HTR-8/SVneo (cell line): ENCODE data around the gene PTPRH.
"Not testable (repeated sequence)": the region's sequence is repeated elsewhere in the genome, so short reads cannot be mapped to it uniquely, and the experiment has no call there.

Experiments
- DNase-seq: peaks from one replicate; pipeline ENCODE4 v3.0.0; 2011; ENCODE audit warnings: low spot score, mixed read lengths; ENCODE audit not compliant: insufficient read length
- FAIRE-seq: peaks from 2 replicates; lab custom pipeline; 2011; peaks lifted over from hg19 to GRCh38; lab: Jason Lieb, UNC

PTPRH gene

DNA sequence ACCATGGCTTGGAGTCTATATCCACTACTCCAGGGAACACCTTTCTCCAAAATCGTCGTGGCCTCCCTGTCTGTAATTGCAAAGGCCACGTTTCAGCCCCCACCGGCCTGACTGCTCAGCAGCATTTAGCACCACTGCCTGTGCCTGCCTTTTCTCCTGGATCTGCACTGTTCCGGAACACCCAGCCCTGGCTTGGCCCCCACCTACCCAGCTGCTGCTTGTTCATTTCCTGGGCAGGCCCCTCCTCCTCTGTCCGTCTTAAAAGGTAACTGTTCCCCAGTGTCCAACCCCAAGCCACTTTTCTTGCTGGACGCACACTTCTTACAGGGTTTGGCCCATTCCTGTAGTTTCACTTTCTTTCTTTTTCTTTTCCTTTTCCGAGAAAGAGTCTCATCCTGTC, 20.7 kb downstream of the PTPRH start:
- no peak for DNase-seq
- FAIRE-seq, result no peak

DNA sequence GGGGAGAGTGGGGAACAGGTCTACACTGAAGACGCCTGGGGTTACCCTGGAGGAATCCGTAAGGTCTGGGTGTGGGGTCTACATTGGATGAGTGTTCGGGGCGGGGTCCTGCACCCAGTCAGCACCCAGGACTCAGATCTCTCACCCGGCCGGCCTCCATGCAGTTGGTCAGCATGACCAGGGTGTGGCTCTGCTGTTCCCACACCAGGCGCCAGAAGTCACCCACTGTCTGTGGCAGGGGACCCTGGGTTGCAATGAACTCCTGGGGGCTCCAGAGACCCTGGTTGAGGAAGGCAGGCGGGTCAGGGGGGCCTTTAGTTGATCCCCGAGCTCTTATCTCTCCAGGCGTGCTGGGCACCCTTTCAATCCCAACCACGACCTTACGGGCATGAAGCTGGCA, 23.2 kb downstream of the PTPRH start:
- DNase-seq (no peak), FAIRE-seq (no peak)

DNA sequence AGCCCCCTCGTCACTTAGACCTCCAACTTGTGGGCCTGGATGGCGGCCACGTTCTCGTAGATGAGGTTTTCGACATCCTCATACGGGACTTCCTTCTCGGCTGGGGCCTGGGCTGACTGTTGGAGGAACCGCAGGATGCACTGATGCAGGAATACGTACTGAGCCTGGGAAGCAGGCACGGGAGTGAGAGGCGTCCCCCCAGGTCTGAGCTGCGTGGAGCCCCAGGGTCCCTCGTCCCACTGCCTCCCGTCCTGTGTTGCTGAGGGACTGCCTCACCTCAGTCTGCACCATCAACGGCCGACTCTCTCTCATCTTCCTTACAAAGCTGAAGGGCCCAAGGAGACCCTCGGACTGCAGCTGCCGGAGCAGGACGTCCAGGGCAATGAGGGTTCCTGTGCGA, 27.6 kb downstream of the PTPRH start:
- DNase-seq (no peak), FAIRE-seq (no peak)

DNA sequence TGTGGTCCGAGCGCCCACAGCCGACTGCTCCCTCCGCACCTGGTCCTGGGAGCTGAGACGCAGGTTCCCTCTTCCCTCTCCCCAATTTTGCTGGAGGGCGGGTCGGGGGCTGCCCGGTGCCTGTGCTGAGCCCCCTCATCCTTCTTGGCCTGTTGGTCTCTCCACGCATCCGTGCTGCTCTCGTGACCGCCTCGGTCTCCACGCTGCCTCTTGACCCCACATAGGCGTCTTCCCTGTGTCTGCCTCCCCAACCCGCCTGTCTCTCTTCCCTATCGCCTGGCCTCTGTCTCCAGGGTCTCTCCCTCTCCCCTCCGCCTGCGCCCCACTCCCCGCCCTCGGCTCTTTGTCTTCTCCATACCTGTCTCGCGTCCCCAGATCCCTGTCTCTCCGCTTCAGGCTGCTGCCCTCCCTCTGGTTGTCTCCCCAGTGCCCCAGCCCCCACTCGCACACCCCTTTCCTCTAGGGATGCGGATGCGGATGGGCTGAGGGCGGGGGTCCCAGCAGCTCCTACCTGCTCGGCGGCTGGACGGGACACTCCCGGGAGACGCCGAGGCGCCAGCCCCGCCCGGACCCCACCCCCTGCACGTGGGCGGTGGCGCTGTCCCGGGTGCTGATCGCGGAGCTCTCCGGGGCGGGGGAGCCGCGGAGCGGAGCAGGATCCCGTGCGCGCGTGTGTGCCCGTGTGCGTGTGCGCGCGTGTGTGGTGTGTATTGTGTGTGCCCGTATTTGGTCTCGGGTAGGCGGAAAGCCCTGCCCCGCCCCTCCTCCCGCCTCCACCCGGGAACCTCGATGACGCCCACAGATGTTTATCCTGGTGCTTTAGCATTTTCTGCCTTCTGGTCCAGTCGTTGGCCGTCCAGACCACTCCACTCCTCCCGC, 29.5 kb downstream of the PTPRH start, which contains the start of gene SYT5:
Gene SYT5, minus strand, starts transcription at position 684 of the 879 bp plus-strand sequence. CDS start 1,248 bp downstream, outside the sequence.
- FAIRE-seq (peak; percentile 46), DNase-seq (no peak)

DNA sequence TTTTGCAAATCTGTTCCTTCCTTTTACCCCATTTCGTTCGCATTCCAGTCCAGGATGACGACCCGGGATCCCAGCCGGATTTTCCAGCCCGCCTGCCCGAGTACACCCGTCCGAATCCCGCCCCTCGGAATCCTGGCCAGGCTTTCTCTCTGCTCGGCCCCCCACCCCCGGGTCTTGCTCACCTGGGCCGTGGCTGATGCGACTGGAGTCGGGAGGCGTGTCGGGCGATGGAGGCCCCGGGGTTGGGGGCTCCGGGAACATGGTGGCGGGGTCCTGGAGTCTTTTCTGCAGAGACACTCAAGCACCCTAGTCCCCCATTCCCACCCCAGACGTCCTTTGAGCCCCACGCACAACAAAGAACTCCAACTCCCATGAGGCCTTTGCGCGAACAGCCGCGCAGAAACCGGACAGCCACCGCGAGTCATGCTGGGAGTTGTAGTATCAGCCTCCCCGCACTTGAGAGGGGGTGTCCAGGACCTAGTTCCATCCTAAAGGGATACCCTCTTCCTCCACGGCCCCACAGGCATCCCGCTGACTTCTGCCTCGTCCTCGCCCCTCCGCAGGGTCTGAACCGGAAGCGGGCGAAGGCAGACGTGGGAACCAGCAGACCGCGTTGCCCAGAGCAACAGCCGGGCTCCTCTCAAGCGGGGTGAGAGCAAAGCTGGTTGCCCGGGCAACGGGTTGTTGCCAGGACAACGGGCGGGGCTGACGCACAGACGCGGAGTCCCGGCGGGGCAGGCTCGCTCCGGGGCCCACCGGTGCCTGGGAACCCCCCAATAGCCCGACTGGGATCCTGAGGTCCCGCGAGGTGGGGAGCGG, 30.3 kb downstream of the PTPRH start:
- no peak for DNase-seq
- FAIRE-seq, result peak; percentile 51

DNA sequence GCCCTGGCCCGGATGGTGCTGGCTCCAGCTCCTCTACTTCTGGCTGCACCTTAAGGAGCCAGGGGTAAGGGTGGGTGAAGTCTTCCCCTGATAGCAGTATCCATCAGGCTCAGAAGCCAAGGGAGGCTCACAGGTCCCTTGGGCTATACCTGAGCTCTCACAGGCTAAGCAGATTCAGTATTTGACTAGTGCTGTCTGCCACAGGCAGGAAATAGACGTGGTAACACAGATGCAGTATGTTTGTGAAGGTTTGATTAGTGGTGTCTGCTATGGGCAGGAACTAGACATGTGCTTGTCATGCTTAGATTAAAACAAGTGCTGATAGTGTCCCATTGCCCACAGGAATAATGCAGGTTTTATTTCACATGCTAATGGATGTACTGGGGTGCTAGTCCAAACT, 33.2 kb downstream of the PTPRH start:
- FAIRE-seq (no peak), DNase-seq (no peak)

DNA sequence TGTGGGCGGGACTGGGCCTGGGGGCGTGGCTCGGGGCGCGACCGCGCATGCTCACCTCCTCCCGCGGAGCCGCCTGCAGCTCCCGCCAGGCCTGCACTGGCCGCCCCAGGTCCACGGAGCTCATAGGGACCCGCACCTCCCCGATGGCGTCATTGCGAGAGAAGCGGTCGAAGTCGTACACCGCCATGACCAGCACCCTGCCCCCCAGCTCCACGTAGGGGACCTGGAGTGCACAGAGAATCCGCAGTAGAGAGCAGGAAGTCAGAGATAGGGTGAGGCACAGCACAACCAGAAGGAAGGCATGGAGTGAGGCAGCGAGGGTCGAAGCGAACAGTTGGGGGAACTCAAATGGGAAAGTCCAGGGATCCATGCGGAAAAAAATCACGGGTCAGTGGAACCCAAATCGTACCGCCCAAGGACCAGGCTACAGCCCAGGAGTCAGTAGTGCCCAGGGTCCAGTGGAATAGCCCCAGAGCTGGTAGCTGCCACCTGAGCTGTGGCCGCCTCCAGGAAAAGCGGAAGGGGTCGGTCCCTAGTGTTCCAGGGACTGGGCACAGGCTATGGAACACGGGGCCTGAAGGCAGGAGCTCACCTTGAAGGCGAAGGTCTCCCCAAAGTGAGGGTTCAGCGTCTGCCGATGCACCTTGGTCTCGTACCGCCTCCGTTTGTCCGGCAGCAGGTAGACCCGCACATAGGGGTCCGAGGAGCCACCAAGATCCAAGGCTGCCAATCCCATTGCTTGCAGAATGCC, 34.0 kb downstream of the PTPRH start:
- FAIRE-seq (no peak), DNase-seq (no peak)

DNA sequence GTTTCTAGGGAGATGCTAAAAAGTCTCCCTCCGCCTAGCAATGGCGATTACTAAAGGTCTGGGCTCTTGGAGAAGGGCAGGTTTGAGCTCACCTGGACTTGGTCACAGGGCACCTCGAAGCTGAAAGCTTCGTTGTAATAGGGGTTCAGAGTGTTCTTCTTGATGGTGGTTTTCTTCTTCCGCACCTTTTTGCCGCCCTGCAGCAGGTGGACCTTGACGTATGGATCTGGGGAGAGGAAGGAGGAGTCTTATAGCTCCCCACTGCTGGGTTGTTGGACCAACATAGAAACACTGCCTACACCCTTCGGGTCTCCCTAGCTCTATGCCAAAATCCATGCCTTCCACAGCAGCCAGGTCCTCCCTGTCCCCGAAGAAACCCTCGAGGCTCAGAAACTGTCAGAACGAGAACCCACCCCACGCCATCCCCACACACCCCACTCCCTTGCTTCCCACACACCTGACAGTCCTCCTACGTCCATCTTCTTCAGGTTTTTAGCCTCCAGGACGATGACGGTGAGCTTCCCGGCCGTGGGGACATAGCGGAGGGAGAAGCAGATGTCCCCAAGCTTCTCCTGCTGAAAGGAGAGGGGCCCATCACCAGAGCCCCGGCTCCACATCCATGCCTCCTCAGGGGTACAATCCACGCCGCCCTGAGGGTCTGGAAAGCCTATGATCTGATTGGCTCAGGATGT, 34.7 kb downstream of the PTPRH start:
- FAIRE-seq (no peak), DNase-seq (no peak)

DNA sequence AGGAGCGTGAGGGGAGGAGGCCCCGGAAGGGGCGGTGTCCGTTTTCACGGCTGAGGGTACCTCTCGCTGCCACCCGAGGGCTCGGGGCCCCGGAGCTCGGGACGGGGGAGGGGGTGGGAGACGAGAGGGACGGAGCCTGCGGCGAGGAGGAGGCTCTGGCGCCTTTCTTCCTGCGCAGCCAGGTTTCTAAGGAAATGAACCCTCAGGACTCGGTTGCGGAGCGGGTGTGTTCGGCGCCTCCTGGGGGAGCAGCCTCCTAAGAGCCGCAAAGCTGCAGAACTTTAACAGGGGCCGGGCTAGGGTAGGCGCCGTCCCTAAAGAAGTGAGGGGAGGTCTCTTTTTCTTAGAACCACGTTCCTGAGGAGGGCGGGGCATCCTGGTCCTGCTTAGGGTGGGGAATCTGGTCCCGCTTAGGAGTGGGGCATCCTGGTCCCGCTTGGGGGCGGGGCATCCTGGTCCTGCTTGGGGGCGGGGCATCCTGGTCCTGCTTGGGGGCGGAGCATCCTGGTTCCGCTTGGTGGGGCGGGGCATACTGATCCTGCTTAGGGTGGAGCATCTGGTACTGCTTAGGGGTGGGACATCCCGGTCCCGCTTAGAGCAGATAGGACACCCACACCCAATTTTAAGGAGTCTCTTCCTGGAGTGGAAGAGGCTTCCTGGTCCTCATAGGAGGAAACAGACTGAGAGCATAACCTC, 35.4 kb downstream of the PTPRH start:
- DNase-seq (peak; percentile 84), FAIRE-seq (peak; percentile 54)

DNA sequence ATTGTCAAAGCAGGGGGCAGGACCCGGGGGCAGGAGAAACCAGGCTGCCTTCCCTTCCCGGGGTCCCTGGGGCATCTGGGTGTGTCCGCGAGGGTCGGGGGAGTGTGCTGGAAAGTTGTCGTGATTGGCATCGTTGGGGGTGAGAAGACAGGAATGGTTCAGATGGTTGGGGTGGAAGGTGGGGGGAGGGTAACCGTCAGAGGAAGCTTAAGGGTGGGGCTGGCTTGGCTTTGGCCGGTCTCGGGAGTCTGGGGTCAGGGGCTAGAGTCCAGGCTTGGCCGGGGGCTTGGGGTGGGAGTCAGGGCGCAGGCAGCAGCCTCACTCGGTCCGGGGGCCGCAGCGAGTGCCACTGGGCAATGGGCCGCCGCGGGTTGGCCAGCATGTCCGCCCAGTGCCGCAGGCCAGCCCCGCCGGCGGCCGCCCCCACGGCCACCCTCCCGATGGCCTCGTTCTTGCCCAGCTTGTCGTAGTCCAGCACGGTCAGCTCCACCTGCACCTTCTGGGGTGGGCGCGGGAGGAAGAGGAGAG, 36.1 kb downstream of the PTPRH start:
- DNase-seq (no peak), FAIRE-seq (no peak)

DNA sequence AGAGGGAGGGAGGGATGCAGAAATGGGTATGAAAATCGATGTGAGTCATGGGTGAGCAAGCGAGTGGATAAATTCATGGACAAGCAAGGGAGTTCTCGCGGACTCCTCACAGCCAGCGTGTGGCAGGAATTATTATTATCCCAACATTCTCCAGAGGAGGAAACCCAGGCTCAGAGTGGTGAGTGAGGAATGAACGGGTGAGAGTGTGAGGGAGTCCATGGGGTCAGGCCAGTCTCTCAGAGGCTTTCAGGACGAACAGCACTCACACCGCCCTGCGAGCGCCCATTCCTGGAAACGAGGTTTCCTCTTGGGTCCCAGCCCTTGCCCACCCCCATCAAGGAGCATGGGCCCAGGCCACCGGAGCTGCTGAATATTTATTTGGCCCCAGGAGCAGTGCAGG, 36.6 kb downstream of the PTPRH start:
- DNase-seq, result no peak
- no peak for FAIRE-seq

DNA sequence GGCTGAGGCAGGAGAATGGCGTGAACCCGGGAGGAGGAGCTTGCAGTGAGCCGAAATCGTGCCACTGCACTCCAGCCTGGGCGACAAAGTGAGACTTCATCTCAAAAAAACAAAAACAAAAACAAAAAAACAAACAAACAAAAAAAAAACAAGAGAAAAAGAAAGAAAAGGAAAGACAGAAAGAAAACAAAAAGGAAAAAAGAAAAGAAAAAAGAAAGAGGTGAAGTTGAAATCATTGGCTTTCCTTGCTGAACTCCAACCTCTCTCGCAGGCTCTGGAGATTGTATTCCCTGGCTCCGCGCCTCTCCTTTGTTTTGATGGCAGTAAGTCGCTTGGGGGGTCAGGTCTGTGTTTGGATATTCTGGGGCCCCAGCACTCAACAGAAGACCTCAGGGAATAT, 37.0 kb downstream of the PTPRH start:
- DNase-seq, result not testable (repeated sequence)

DNA sequence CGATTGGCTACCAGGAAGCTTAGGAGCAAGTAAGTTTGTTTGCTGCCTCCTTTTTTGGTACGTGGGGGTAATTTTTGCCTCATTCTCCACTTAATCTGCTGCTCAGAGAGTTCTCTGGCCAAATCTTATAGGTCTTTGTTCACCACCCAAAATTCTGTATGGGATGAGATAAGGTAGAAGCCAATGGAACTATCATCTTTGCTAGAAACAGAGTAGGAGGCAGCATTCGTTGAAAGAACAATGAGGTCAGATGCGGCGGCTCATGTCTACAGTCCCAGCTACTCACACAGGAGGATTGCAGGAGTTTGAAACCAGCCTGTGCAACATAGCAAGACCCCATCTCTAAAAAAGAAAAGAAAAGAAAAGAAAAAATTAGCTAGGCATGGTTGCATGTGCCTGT, 37.9 kb downstream of the PTPRH start:
- DNase-seq (no peak), FAIRE-seq (no peak)

More for the DNA sequence above, 37.0 kb downstream of the PTPRH start:
- FAIRE-seq, result not testable (repeated sequence)

DNA sequence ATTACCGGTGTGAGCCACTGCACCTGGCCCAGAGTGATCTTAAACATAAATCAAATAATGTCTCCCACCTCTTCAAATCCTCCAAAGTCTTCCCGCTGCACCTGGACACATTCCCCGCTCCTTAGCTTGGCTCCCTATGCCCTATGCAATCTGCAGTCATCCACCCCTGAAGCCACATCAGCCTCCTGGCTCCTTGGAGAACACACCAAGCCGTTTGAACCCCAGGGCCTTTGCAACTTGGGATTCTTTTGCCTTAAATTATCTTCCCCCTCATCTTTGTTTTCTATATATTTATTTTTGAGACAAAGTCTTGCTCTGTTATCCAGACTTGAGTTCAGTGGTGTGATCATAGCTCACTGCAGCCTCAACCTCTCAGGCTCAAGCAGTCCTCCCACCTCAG, 40.2 kb downstream of the PTPRH start:
- no peak for DNase-seq
- no peak for FAIRE-seq

DNA sequence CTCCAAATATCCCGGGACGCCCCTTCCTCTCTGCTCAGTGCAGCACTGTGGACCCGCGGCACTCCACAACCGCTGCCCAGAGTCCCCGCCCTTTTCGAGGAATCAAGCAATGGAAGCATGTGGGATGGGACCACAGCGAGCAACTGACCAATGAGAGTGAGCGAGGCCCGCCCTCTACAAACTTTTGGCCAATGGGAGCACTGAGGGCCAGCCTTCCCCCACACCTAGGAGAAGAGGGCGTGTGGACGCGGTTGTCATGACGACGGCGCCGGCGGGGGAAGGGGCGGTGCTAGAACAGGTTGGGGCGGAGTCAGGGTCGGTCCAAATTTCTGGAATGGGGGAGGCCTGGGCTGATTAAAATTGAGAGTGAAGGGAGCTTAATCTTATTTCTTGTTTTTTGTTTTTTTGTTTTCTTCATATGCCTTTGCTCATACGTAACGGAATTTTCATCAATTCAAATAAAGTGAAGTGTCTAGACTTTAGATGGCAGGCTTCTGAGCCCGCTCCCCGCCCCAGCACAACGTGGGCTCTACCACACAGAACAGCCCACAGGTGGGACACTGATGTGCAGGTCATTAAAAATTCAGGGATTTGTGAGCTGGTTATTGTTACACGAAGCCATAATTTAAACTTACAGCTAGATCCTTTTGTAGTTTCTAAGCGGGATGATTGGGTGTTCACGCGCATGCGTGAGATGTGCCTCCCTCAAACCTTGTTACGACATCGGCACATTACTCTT, 42.6 kb downstream of the PTPRH start, which contains the start of gene DNAAF3:
Gene DNAAF3, minus strand, starts transcription at position 84 of the 739 bp plus-strand sequence. CDS start 200 bp downstream, outside the sequence.
- FAIRE-seq (peak; percentile 66), DNase-seq (peak; percentile 99)

DNA sequence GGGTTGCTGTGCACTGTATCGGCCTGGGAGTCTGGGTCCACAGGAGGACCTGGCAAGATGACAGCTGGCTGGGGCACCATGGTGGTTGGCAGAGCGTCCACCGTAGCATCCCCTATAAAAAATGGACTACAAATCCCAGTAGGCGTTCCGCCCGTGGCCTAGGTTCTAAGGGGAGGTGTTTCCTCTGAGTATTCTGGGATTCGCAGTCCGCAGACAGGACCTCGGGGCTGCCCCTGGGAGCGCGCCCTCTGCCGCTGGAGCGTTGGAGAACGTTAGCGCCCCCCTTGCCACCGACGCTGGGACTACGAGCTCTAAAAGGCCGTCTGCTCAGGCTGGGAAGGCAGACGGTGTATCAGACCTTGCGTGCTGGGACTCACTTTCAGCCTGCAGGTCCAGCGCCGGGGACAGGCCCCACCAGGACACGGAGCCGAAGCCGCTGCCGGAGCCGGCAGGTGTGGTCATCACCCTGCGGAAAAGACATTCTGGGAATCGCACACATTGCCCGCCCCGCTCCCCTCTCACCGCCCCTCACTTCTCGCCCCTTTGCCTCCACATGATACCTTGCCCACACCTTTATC, 43.3 kb downstream of the PTPRH start:
- DNase-seq (peak; percentile 77), FAIRE-seq (no peak)

DNA sequence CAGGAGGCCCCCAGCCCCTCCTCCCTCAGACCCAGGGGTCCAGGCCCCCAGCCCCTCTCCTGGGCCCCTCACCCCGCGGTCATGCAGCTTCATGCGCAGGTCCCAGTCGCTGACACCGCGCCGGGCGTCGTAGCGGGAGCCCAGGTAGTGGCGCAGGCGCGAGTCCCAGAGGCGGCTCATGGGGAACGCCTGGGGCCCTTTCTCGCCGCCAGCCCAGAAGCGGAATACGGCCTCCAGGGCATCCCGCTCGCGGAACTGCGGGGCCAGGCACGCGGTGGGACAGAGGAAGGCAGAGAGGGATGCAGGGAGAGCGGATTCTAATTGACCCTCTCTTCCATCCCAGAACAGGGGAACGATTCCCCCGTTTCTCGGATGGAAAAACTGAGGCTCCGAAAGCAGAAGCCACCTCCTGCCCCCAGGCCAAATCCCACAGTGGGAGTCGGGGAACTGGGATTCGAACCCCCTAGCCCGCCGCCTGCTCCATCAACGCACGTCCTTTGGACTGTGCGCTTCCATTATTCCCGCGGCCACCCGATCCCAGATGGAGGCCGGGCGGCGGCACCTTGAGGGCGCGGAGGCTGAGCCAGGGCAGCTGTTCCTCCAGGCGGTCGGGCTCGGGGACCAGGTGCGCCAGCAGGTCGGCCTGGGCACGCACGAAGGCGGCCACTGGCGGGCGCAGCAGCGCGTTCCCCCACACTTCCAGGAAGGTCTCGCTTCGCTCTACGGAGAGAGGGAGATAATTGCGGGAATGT, 47.6 kb downstream of the PTPRH start:
- FAIRE-seq (no peak), DNase-seq (no peak)
